Colonic mucosa (tissue), 4 donors: ENCODE results near the gene TLE7. TPM values are rescaled to one million over a fixed set of nuclear protein-coding genes. Genes with fewer than 3 reads are reported as not detected.

Experiments used
- DNase-seq: peaks from one replicate; pipeline ENCODE4 v3.0.0-alpha.2; 2020
- H3K27ac ChIP-seq: fragments of 200-600 bp; one replicate; pipeline ENCODE4 v1.8.0; 2021
- H3K27me3 ChIP-seq: fragments of 200-600 bp; one replicate; pipeline ENCODE4 v1.8.0; 2021
- H3K36me3 ChIP-seq: fragments of 200-600 bp; one replicate; pipeline ENCODE4 v1.8.0; 2021
- H3K4me1 ChIP-seq: fragments of 200-600 bp; one replicate; pipeline ENCODE4 v1.8.0; 2021; ENCODE audit warnings: mild to moderate bottlenecking
- H3K4me3 ChIP-seq: fragments of 200-600 bp; one replicate; pipeline ENCODE4 v1.8.0; 2021
- H3K9ac ChIP-seq, 2 donors: one replicate each; pipeline ENCODE4 v1.7.0; 2013; ENCODE audit warnings: control low read depth in 2 of 2, low read depth in 2 of 2, low read length in 2 of 2
- H3K9me3 ChIP-seq: fragments of 200-600 bp; one replicate; pipeline ENCODE4 v1.8.0; 2021
- CTCF ChIP-seq: fragments of 200-600 bp; IDR thresholded peaks from one replicate; pipeline ENCODE4 v1.8.0; 2022; ENCODE audit warnings: antibody characterized with exemption, mild to moderate bottlenecking
- intact Hi-C: fragments of 100-400 bp; cut with DNase I; formaldehyde crosslinking; loops from one replicate; pipeline ENCODE4 v1.14.1; 2022
- total RNA-seq, 2 donors: library from RNA; stranded (reverse); fragmentation: NEBNext Ultra II Directional in 1 of 2; extraction: Animal tissue kit (Norgen Biotek cat#: 25700) in 1 of 2; gene quantifications; one replicate each; pipeline ENCODE4 v1.2.1, GENCODE V29; 2021
- donor health status: healthy.
- donor health status: DM: no; HTN: no; CAD: no.
- donor health status: DM: no; HTN: no; CAD: no.

Gene TLE7
- total RNA-seq, 2 donors from 2014 or later: not detected

- TF ChIP-seq CTCF: no peak
- no peak for DNase-seq
- Histone ChIP-seq H3K9me3 (peaks cover 9% of the 10 kb centered on the region), H3K27me3 (no peaks in the 10 kb centered on the region), H3K4me3 (no peak overlapping the region), H3K4me1 (no peaks in the 10 kb centered on the region), H3K27ac (no peak overlapping the region), H3K9ac (no peak overlapping the region), H3K36me3 (peaks cover 21% of the 10 kb centered on the region)
- intact Hi-C loops: no loop called here
Observed at GRCh38 chr16:71453036-71453435, 11.2 kb upstream of the TLE7 start.

- peaks cover 22% of the 10 kb centered on the region for H3K9me3 ChIP-seq
- no peak overlapping the region for H3K4me3 ChIP-seq
- intact Hi-C loops: no loop called here
- H3K27me3 ChIP-seq: no peaks in the 10 kb centered on the region
- no peak overlapping the region for H3K9ac ChIP-seq
- H3K4me1 ChIP-seq: no peaks in the 10 kb centered on the region
- no peak for DNase-seq
- peaks cover 21% of the 10 kb centered on the region for H3K36me3 ChIP-seq
- no peak for TF ChIP-seq CTCF
- no peak overlapping the region for H3K27ac ChIP-seq
Observed at GRCh38 chr16:71449020-71449419, 7.2 kb upstream of the TLE7 start.

- Histone ChIP-seq H3K27me3 (no peaks in the 10 kb centered on the region), H3K36me3 (peaks cover 21% of the 10 kb centered on the region), H3K9me3 (peaks cover 22% of the 10 kb centered on the region), H3K4me3 (no peak overlapping the region), H3K9ac (no peak overlapping the region), H3K4me1 (no peaks in the 10 kb centered on the region), H3K27ac (no peak overlapping the region)
- no peak for DNase-seq
- intact Hi-C loops: no loop called here
- no peak for TF ChIP-seq CTCF
Observed at GRCh38 chr16:71448274-71448866, 6.5 kb upstream of the TLE7 start.

- Histone ChIP-seq H3K9ac (no peak overlapping the region), H3K9me3 (peaks cover 19% of the 10 kb centered on the region), H3K27me3 (no peaks in the 10 kb centered on the region), H3K4me3 (no peak overlapping the region), H3K36me3 (peaks cover 4% of the 10 kb centered on the region), H3K4me1 (no peaks in the 10 kb centered on the region), H3K27ac (no peak overlapping the region)
- TF ChIP-seq CTCF: no peak
- intact Hi-C loops: no loop called here
- DNase-seq: no peak
Observed at GRCh38 chr16:71443714-71444113, 1.9 kb upstream of the TLE7 start.

- Histone ChIP-seq H3K4me1 (no peaks in the 10 kb centered on the region), H3K9me3 (peaks cover under 1% of the 10 kb centered on the region), H3K27ac (no peak overlapping the region), H3K9ac (no peak overlapping the region), H3K27me3 (no peaks in the 10 kb centered on the region), H3K36me3 (no peaks in the 10 kb centered on the region), H3K4me3 (no peak overlapping the region)
- TF ChIP-seq CTCF: no peak
- intact Hi-C loops: no loop called here
- no peak for DNase-seq
Observed at GRCh38 chr16:71441348-71442050, 355 bp downstream of the TLE7 start.
